Right lobe of liver (tissue), 6 donors: ENCODE data around the gene KIF3B. TPM values are rescaled to one million over a fixed set of nuclear protein-coding genes. Genes with fewer than 3 reads are reported as not detected.

Experiments used
- ATAC-seq, 4 donors: fragments of 200-7000 bp; cut with Tn5 transposase; one replicate each; pipeline ENCODE4 v1.9.1; 2020; ENCODE audit warnings: mild to moderate bottlenecking in 4 of 4, moderate library complexity in 4 of 4
- DNase-seq, 3 donors: peaks; one replicate each; pipeline ENCODE4 v3.0.0-alpha.2; 2020
- H3K27ac ChIP-seq, 3 donors: fragments of 200-600 bp; one replicate each; pipeline ENCODE4 v1.8.0; 2022
- H3K27me3 ChIP-seq, 2 donors: fragments of 200-600 bp; one replicate each; pipeline ENCODE4 v1.8.0; 2022
- H3K36me3 ChIP-seq, 4 donors: fragments of 200-600 bp; sonication (generic) in 1 of 4; one replicate each; pipeline versions ENCODE4 v1.5.1 to v1.8.0; 2017 to 2022; ENCODE audit warnings: control low read depth in 1 of 4
- H3K4me1 ChIP-seq, 4 donors: fragments of 200-600 bp; sonication (generic) in 1 of 4; one replicate each; pipeline versions ENCODE4 v1.5.1 to v1.8.0; 2017 to 2022; ENCODE audit warnings: control low read depth in 1 of 4
- H3K4me3 ChIP-seq, 3 donors: fragments of 200-600 bp; one replicate each; pipeline ENCODE4 v1.8.0; 2022
- H3K9me3 ChIP-seq, 4 donors: fragments of 200-600 bp; sonication (generic) in 1 of 4; one replicate each; pipeline versions ENCODE4 v1.5.1 to v1.8.0; 2017 to 2022; ENCODE audit warnings: control low read depth in 1 of 4
- POLR2A ChIP-seq: fragments of 450-650 bp; IDR thresholded peaks from one replicate; pipeline ENCODE4 v1.6.1; 2017; ENCODE audit warnings: antibody characterized with exemption, mild to moderate bottlenecking
- WGBS: methylation state at CpG from one replicate; pipeline ENCODE4 v1.1.6; 2018; ENCODE audit warnings: low coverage, low lambda C conversion rate; ENCODE audit not compliant: insufficient coverage; ENCODE audit errors: missing lambda C conversion rate; 5-methylcytosine and 5-hydroxymethylcytosine counted together
- intact Hi-C, 2 donors: fragments of 100-400 bp; cut with DNase I; formaldehyde crosslinking; loops; one replicate each; pipeline versions ENCODE4 v1.11.2 to v1.14.1; 2022
- total RNA-seq, 6 experiments: library from RNA; depleted of rRNA in 2 of 6; stranded (reverse); fragments of >200 nt in 2 of 6; fragmentation: NEBNext Ultra II Directional in 3 of 6; extraction: Animal tissue kit (Norgen Biotek cat#: 25700) in 3 of 6; gene quantifications; one replicate each; pipeline versions ENCODE4 v1.1.0 to v1.2.4, GENCODE V29; 2016 to 2023
- TF ChIP-seq, protein P1 (sequence below), 4 donors: fragments of 200-600 bp in 3 of 4; fragments of 450-650 bp in 1 of 4; IDR thresholded peaks; one replicate each; pipeline versions ENCODE4 v1.5.1 to v1.8.0; 2016 to 2022; ENCODE audit warnings: antibody characterized with exemption in 4 of 4, mild to moderate bottlenecking in 2 of 4
- donor health status: DM: no; HTN: yes; CAD: no.
- donor health status: DM: no; HTN: no; CAD: no.
- donor health status: DM: no; HTN: no; CAD: no.
- donor health status: DM: no; HTN: yes; CAD: no.
- donor health status: DM: no; HTN: yes; CAD: no.

KIF3B gene
- total RNA-seq, 6 experiments from 2014 or later = 16.4 to 23.6 (median 20.7) TPM

GRCh38 chr20:32348207-32348606 is 70.8 kb downstream of the KIF3B start:
- Histone ChIP-seq H3K36me3 (no peaks in the 10 kb centered on the region), H3K4me1 (no peaks in the 10 kb centered on the region), H3K4me3 (no peak overlapping the region), H3K9me3 (no peaks in the 10 kb centered on the region), H3K27ac (no peak overlapping the region), H3K27me3 (no peaks in the 10 kb centered on the region)
- 67% methylated on average over 3 of the region's 3 CpGs for WGBS
- ATAC-seq = no peak
- DNase-seq = no peak
- intact Hi-C loops = no loop called here
- TF ChIP-seq POLR2A = no peak
- TF ChIP-seq, protein P1, sequence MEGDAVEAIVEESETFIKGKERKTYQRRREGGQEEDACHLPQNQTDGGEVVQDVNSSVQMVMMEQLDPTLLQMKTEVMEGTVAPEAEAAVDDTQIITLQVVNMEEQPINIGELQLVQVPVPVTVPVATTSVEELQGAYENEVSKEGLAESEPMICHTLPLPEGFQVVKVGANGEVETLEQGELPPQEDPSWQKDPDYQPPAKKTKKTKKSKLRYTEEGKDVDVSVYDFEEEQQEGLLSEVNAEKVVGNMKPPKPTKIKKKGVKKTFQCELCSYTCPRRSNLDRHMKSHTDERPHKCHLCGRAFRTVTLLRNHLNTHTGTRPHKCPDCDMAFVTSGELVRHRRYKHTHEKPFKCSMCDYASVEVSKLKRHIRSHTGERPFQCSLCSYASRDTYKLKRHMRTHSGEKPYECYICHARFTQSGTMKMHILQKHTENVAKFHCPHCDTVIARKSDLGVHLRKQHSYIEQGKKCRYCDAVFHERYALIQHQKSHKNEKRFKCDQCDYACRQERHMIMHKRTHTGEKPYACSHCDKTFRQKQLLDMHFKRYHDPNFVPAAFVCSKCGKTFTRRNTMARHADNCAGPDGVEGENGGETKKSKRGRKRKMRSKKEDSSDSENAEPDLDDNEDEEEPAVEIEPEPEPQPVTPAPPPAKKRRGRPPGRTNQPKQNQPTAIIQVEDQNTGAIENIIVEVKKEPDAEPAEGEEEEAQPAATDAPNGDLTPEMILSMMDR (IDR thresholded peaks at IDR 0.05) = no peak

- H3K36me3 ChIP-seq = no peaks in the 10 kb centered on the region
- DNase-seq = no peak
- no peak overlapping the region for H3K4me3 ChIP-seq
- WGBS = 100% methylated on average over 2 of the region's 3 CpGs
- H3K27ac ChIP-seq = no peak overlapping the region
- intact Hi-C loops = loop anchor here in 1 of 2 donors (10.0 kb wide), 1 partner anchor 104 kb away; no protein-coding TSS in a partner anchor
- no peak for ATAC-seq
- no peaks in the 10 kb centered on the region for H3K9me3 ChIP-seq
- no peak for TF ChIP-seq POLR2A
- TF ChIP-seq, protein P1 (IDR thresholded peaks at IDR 0.05) = no peak
- no peaks in the 10 kb centered on the region for H3K27me3 ChIP-seq
- peaks cover 0 to 4% (median 0%) of the 10 kb centered on the region in 4 donors for H3K4me1 ChIP-seq
Measured at GRCh38 chr20:32350421-32350820, 73.0 kb downstream of the KIF3B start.

DNA sequence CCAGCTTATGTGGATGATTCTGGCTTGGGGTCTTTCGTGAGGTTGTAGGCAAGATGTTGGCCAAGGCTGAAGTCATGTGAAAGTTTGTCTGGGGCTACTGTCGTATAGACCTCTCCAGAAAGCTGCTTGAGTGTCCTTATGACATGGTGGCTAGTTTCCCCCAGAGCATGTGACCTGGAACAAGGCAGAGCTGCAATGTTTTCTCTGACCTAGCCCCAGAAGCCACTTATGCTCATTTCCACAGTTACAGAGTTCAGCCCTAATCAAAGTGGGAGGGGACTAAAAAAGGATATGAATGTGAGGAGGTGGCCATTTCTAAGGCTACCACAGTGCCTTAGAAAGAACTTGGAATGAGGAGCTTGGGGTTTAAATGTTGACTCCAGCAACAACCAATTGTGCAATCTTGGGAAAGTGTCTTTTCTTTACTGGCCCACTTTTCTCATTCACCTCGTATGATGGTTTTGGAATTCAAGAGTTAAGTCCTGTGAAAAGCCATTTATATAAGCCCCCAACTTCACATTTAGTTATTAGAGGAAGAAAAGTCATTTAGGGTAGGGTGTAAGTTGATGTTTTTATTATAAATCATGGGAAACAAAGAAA is 74.8 kb downstream of the KIF3B start:
- no peaks in the 10 kb centered on the region for H3K27me3 ChIP-seq
- H3K27ac ChIP-seq = no peak overlapping the region
- H3K9me3 ChIP-seq = no peaks in the 10 kb centered on the region
- TF ChIP-seq, protein P1 (IDR thresholded peaks at IDR 0.05) = no peak
- no peak for TF ChIP-seq POLR2A
- H3K4me1 ChIP-seq = peaks cover 0 to 6% (median 2%) of the 10 kb centered on the region in 4 donors
- ATAC-seq (peak in 1 of 4 donors; percentile 17), DNase-seq (no peak)
- H3K36me3 ChIP-seq = no peaks in the 10 kb centered on the region
- intact Hi-C loops = loop anchor here in 1 of 2 donors (10.0 kb wide), 1 partner anchor 103 kb away; no protein-coding TSS in a partner anchor
- H3K4me3 ChIP-seq = no peak overlapping the region
- WGBS = 92% methylated on average over 1 of the region's 3 CpGs

DNA sequence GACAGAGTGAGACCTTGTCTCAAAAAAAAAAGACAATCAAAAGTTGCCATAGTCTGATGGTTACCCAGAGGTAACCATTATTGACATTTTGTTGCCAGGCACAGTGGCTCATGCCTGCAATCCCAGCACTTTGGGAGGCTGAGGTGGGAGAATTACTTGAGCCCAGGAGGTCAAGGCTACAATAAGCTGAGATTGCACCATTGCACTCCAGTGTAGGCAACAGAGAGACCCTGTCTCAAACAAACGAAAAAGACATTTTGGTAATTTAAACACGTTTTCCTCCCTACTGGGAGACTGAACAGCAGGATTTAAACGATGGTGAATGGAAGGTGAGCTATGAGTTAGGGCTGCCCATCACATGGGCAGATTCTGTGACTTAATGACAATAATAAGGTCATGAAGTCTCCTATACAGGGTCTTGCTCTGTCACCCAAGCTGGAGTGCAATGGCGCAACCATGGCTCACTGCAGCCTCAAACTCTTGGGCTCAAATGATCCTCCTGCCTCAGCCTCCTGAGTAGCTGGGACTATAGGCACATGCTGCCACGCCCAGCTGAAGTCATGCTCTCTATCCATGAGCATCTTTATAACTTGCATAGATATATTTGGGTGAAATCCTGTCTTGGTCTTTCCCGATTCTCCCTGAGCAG is 76.5 kb downstream of the KIF3B start:
- H3K27ac ChIP-seq = no peak overlapping the region
- ATAC-seq (no peak), DNase-seq (no peak)
- TF ChIP-seq, protein P1 (IDR thresholded peaks at IDR 0.05) = no peak
- TF ChIP-seq POLR2A = no peak
- WGBS = 89% methylated on average over 5 of the region's 6 CpGs
- no peaks in the 10 kb centered on the region for H3K27me3 ChIP-seq
- H3K9me3 ChIP-seq = no peaks in the 10 kb centered on the region
- intact Hi-C loops = loop anchor here in 1 of 2 donors (10.0 kb wide), 1 partner anchor 101 kb away; no protein-coding TSS in a partner anchor
- no peaks in the 10 kb centered on the region for H3K36me3 ChIP-seq
- H3K4me1 ChIP-seq = peaks cover 0 to 10% (median 2%) of the 10 kb centered on the region in 4 donors
- H3K4me3 ChIP-seq = no peak overlapping the region
